ENCODE measurements around the gene SRGAP3.

DNA sequence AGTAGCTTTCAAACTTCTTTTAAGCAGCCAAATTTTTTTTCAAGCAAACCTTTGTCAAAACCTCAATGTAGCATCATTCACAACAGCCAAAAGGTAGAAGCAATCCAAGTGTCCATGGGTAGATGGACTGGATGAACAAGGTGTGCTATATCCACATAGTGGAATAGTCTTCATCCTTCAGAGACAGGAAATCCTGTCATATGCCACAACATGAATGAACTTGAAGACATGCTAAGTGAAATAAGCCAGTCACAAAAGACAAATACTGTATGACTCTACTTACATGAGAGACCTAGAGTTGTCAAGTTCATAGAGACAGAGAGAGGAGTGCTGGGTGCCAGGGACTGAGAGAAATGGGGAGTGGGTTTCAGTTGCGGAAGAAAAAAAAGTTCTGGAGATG is 87.6 kb downstream of the SRGAP3 start:
- no peak for TF ChIP-seq RARB (CRISPR knock-in tag; IDR thresholded peaks at IDR 0.05)
- TF ChIP-seq ARNTL (CRISPR knock-in tag; IDR thresholded peaks at IDR 0.05; ENCODE audit: borderline replicate concordance, low read depth): no peak
- TF ChIP-seq ZNF565 (CRISPR knock-in tag; conservative IDR thresholded peaks at IDR 0.05; ENCODE audit: low read depth): no peak
- no peak for TF ChIP-seq TOX (CRISPR knock-in tag; IDR thresholded peaks at IDR 0.05; ENCODE audit: borderline replicate concordance)
- TF ChIP-seq, protein P1, sequence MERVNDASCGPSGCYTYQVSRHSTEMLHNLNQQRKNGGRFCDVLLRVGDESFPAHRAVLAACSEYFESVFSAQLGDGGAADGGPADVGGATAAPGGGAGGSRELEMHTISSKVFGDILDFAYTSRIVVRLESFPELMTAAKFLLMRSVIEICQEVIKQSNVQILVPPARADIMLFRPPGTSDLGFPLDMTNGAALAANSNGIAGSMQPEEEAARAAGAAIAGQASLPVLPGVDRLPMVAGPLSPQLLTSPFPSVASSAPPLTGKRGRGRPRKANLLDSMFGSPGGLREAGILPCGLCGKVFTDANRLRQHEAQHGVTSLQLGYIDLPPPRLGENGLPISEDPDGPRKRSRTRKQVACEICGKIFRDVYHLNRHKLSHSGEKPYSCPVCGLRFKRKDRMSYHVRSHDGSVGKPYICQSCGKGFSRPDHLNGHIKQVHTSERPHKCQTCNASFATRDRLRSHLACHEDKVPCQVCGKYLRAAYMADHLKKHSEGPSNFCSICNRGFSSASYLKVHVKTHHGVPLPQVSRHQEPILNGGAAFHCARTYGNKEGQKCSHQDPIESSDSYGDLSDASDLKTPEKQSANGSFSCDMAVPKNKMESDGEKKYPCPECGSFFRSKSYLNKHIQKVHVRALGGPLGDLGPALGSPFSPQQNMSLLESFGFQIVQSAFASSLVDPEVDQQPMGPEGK (CRISPR knock-in tag; IDR thresholded peaks at IDR 0.05; ENCODE audit: borderline replicate concordance): no peak
- TF ChIP-seq, protein P2, sequence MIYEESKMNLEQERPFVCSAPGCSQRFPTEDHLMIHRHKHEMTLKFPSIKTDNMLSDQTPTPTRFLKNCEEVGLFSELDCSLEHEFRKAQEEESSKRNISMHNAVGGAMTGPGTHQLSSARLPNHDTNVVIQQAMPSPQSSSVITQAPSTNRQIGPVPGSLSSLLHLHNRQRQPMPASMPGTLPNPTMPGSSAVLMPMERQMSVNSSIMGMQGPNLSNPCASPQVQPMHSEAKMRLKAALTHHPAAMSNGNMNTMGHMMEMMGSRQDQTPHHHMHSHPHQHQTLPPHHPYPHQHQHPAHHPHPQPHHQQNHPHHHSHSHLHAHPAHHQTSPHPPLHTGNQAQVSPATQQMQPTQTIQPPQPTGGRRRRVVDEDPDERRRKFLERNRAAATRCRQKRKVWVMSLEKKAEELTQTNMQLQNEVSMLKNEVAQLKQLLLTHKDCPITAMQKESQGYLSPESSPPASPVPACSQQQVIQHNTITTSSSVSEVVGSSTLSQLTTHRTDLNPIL (CRISPR knock-in tag; IDR thresholded peaks at IDR 0.05; ENCODE audit: low read depth): no peak
- TF ChIP-seq ZFP3 (CRISPR knock-in tag; IDR thresholded peaks at IDR 0.05): no peak
- TF ChIP-seq ZFP30 (CRISPR knock-in tag; IDR thresholded peaks at IDR 0.05): no peak
- no peak for TF ChIP-seq GLIS3 (CRISPR knock-in tag; IDR thresholded peaks at IDR 0.05)
- no peak for TF ChIP-seq SNAI2 (CRISPR knock-in tag; IDR thresholded peaks at IDR 0.05)
